Loucy (cell line): Measurements from ENCODE around the gene EBF3.

ENCODE experiments used
- H2AFZ ChIP-seq: fragments of 200-600 bp; sonication (generic); 2 replicates; pipeline ENCODE4 v1.6.0; 2016; ENCODE audit warnings: antibody characterized with exemption, mild to moderate bottlenecking, low read length, moderate library complexity
- H3F3A ChIP-seq: fragments of 200-600 bp; 2 replicates; pipeline ENCODE4 v1.6.0; 2016; ENCODE audit warnings: antibody characterized with exemption, low read depth, mild to moderate bottlenecking
- H3K27me3 ChIP-seq: fragments of 200-600 bp; sonication (generic); 2 replicates; pipeline ENCODE4 v1.6.1; 2014; ENCODE audit warnings: low read length, mild to moderate bottlenecking; ENCODE audit not compliant: insufficient read depth, poor library complexity, severe bottlenecking
- H3K36me3 ChIP-seq: fragments of 200-600 bp; sonication (generic); 2 replicates; pipeline ENCODE4 v1.6.1; 2016; ENCODE audit warnings: low read length; ENCODE audit not compliant: insufficient read depth
- H3K4me1 ChIP-seq: fragments of 200-600 bp; sonication (generic); 2 replicates; pipeline ENCODE4 v1.5.1; 2014; ENCODE audit warnings: low read length, mild to moderate bottlenecking; ENCODE audit not compliant: insufficient read depth, poor library complexity, severe bottlenecking
- H3K4me2 ChIP-seq: fragments of 200-600 bp; sonication (generic); 2 replicates; pipeline ENCODE4 v1.6.0; 2014; ENCODE audit warnings: antibody characterized with exemption, low read length, low read depth, mild to moderate bottlenecking; ENCODE audit not compliant: poor library complexity, severe bottlenecking
- H3K4me3 ChIP-seq: fragments of 200-600 bp; sonication (generic); 2 replicates; pipeline ENCODE4 v1.5.1; 2014; ENCODE audit warnings: low read length, mild to moderate bottlenecking, mixed read lengths; ENCODE audit not compliant: poor library complexity, severe bottlenecking
- H3K79me2 ChIP-seq: fragments of 200-600 bp; sonication (generic); 2 replicates; pipeline ENCODE4 v1.6.1; 2014; ENCODE audit warnings: low read length; ENCODE audit not compliant: insufficient read depth
- H3K9ac ChIP-seq: fragments of 200-600 bp; sonication (generic); 2 replicates; pipeline ENCODE4 v1.6.0; 2014; ENCODE audit warnings: mild to moderate bottlenecking, low read depth, low read length, moderate library complexity; ENCODE audit not compliant: poor library complexity, severe bottlenecking
- H3K9me2 ChIP-seq: fragments of 200-600 bp; sonication (generic); replicated peaks from 2 replicates; pipeline ENCODE4 v1.6.1; 2016; ENCODE audit warnings: low read depth, low read length, mixed read lengths
- H3K9me3 ChIP-seq: fragments of 200-600 bp; sonication (generic); 2 replicates; pipeline ENCODE4 v1.6.1; 2014; ENCODE audit warnings: mild to moderate bottlenecking, antibody characterized with exemption, low read length, low read depth; ENCODE audit not compliant: insufficient read depth
- H4K20me1 ChIP-seq: fragments of 200-600 bp; sonication (generic); 2 replicates; pipeline ENCODE4 v1.6.0; 2014; ENCODE audit warnings: antibody characterized with exemption, low read length, mild to moderate bottlenecking; ENCODE audit not compliant: insufficient read depth, poor library complexity, severe bottlenecking
- EZH2phosphoT487 ChIP-seq: fragments of 200-600 bp; IDR thresholded peaks from 2 replicates; pipeline ENCODE4 v1.6.1; 2018; ENCODE audit warnings: antibody characterized with exemption, mild to moderate bottlenecking, moderate library complexity, borderline replicate concordance
- TF ChIP-seq, protein P1 (sequence below): fragments of 200-600 bp; sonication (generic); conservative IDR thresholded peaks from 2 replicates; pipeline ENCODE4 v1.5.1; 2014; ENCODE audit warnings: mild to moderate bottlenecking, antibody characterized with exemption, low read length

Gene EBF3

DNA sequence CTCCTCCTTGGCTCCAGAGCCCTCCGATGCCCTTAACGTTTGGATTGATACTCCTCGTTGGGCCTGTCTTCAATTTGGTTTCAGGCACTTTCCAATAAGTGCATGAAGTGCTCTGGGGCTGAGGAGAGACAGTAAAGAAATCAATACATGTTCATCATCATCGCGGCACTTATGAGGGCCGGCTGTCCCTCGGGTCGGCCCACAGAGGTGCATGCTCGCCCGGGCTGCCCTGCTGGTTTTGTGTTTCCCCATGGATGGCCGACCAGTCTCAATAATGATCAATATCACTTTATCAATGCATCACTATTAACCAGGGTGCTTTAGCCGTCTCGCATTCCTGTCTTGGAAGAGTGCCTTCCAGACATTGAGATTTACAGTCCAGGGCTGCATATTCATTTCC is 154.2 kb downstream of the EBF3 start:
- no peaks in the 10 kb centered on the region for H3K27me3 ChIP-seq
- no peaks in the 10 kb centered on the region for H4K20me1 ChIP-seq
- TF ChIP-seq, protein P1, sequence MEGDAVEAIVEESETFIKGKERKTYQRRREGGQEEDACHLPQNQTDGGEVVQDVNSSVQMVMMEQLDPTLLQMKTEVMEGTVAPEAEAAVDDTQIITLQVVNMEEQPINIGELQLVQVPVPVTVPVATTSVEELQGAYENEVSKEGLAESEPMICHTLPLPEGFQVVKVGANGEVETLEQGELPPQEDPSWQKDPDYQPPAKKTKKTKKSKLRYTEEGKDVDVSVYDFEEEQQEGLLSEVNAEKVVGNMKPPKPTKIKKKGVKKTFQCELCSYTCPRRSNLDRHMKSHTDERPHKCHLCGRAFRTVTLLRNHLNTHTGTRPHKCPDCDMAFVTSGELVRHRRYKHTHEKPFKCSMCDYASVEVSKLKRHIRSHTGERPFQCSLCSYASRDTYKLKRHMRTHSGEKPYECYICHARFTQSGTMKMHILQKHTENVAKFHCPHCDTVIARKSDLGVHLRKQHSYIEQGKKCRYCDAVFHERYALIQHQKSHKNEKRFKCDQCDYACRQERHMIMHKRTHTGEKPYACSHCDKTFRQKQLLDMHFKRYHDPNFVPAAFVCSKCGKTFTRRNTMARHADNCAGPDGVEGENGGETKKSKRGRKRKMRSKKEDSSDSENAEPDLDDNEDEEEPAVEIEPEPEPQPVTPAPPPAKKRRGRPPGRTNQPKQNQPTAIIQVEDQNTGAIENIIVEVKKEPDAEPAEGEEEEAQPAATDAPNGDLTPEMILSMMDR, result no peak
- no peak for TF ChIP-seq EZH2phosphoT487
- no peak overlapping the region for H3K4me2 ChIP-seq
- no peak overlapping the region for H3K4me3 ChIP-seq
- H3K9me2 ChIP-seq, result no peaks in the 10 kb centered on the region
- H3K9me3 ChIP-seq, result peaks cover 9% of the 10 kb centered on the region; the same call in 1 of the 2 replicates
- H3K4me1 ChIP-seq, result no peaks in the 10 kb centered on the region
- no peaks in the 10 kb centered on the region for H3K79me2 ChIP-seq
- no peak overlapping the region for H3K9ac ChIP-seq
- no peaks in the 10 kb centered on the region for H3K36me3 ChIP-seq
- no peaks in the 10 kb centered on the region for H3F3A ChIP-seq
- no peak overlapping the region for H2AFZ ChIP-seq

DNA sequence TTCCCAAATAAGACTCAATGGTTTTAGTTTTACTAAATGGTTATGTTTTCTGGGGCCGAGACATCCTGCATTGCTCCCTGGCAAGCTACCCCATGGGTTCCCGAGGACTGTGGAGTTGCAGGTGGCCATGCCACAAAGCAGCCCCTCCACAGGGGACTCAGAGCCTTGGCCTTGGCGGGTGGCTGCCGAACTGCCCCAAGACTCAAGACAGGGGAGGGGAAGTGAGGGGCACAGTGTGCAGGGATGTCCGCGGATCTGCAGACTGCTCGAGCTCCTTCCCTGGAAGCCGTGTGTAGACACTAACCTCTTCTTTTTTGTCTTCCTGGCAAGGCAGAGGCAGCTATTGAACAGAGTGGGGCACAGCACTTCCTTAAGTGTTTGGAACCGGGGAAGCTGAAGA is 154.6 kb downstream of the EBF3 start:
- Histone ChIP-seq H2AFZ (no peak overlapping the region), H3K9me2 (no peaks in the 10 kb centered on the region), H3K4me2 (no peak overlapping the region), H3K27me3 (no peaks in the 10 kb centered on the region), H4K20me1 (no peaks in the 10 kb centered on the region), H3K36me3 (no peaks in the 10 kb centered on the region), H3K4me1 (no peaks in the 10 kb centered on the region), H3K9ac (no peak overlapping the region), H3F3A (no peaks in the 10 kb centered on the region), H3K79me2 (no peaks in the 10 kb centered on the region), H3K4me3 (no peak overlapping the region), H3K9me3 (peaks cover 9% of the 10 kb centered on the region; the same call in 1 of the 2 replicates)
- no peak for TF ChIP-seq EZH2phosphoT487
- TF ChIP-seq, protein P1, result no peak

DNA sequence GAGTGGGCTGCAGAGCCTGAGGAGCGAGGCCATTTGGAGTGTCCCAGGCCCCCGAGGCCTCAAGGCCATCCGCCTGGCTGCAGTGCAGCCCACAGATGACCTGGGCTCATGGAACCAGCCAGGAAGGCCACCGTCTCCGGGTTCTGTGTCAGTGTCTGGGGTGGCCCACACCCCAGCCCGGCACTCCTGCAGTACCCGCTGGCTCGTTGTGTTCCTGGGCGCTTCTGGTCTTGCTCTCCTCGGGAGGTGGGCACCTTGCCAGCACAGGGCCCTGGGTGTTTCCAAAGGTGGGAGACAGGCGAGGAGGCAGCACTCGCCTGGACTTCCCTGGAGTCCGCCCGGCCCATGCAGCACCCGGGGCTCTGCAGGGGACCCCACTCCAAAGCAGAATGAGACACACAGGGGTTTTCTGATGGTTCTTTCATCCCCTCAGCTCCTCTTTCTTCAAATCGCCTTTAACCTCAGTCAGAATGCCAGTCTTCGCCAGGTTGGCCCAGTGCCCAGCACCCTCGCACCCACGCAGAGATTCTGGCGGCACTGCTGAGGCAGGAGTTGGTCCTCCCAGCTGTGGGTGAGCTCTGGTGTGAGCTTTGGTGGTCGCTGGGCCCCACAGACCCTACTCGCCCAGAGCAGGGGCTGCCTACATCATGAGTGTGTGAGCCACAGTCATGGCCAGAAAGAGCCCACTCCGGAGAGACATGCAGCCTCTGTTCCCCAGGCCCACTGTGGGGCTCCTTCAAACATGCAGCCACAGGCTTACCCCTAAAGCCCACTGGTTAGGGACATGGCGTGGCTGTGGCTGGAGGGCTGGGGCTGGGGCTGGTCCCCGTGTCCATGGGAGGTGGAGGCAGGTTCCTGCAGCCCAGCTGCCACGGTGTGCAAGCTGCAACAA is 155.7 kb downstream of the EBF3 start:
- no peak overlapping the region for H3K9ac ChIP-seq
- H3K4me2 ChIP-seq, result no peak overlapping the region
- H3K79me2 ChIP-seq, result no peaks in the 10 kb centered on the region
- H3K27me3 ChIP-seq, result no peaks in the 10 kb centered on the region
- no peaks in the 10 kb centered on the region for H3K36me3 ChIP-seq
- H3K4me1 ChIP-seq, result no peaks in the 10 kb centered on the region
- TF ChIP-seq, protein P1, result no peak
- TF ChIP-seq EZH2phosphoT487, result no peak
- no peaks in the 10 kb centered on the region for H3F3A ChIP-seq
- no peak overlapping the region for H2AFZ ChIP-seq
- no peak overlapping the region for H3K4me3 ChIP-seq
- H4K20me1 ChIP-seq, result no peaks in the 10 kb centered on the region
- no peaks in the 10 kb centered on the region for H3K9me2 ChIP-seq
- peaks cover 18% of the 10 kb centered on the region; the same call in 1 of the 2 replicates for H3K9me3 ChIP-seq
